Mesodermal cell (in vitro differentiated cells): ENCODE data around the gene PIK3R3. TPM values are rescaled to one million over a fixed set of nuclear protein-coding genes. Genes with fewer than 3 reads are reported as not detected.

Experiments used
- H3K27ac ChIP-seq: 2 replicates; pipeline ENCODE4 v1.7.0; 2013; ENCODE audit warnings: mild to moderate bottlenecking, low read depth, low read length, moderate library complexity; ENCODE audit not compliant: severe bottlenecking
- H3K36me3 ChIP-seq: 2 replicates; pipeline ENCODE4 v1.7.1; 2013; ENCODE audit warnings: mild to moderate bottlenecking, low read length, moderate library complexity; ENCODE audit not compliant: control insufficient read depth, insufficient read depth
- H3K4me1 ChIP-seq: one replicate; pipeline ENCODE4 v1.7.1; 2013; ENCODE audit warnings: mild to moderate bottlenecking, low read length; ENCODE audit not compliant: insufficient read depth, control insufficient read depth, poor library complexity, severe bottlenecking
- H3K4me3 ChIP-seq: 2 replicates; pipeline ENCODE4 v1.7.0; 2013; ENCODE audit warnings: low read length, control low read depth, mild to moderate bottlenecking; ENCODE audit not compliant: insufficient read depth, poor library complexity, severe bottlenecking; ENCODE audit errors: extremely low read depth
- H3K9me3 ChIP-seq: 2 replicates; pipeline ENCODE4 v1.7.1; 2013; ENCODE audit warnings: mild to moderate bottlenecking, low read length, moderate library complexity; ENCODE audit not compliant: control insufficient read depth
- WGBS, 2 experiments: methylation state at CpG; one replicate each; pipeline ENCODE4 v1.1.5; 2013; ENCODE audit warnings: missing lambda C conversion rate in 2 of 2; ENCODE audit not compliant: insufficient coverage in 2 of 2; 5-methylcytosine and 5-hydroxymethylcytosine counted together
- polyA plus RNA-seq, 2 experiments: library from polyadenylated mRNA; stranded (reverse); fragments of 50-300 nt; gene quantifications; one replicate each; pipeline ENCODE4 v1.2.3, GENCODE V29; 2013

The PIK3R3 gene
- 9.8 TPM for polyA plus RNA-seq (2013, experiment 1 of 2)
- polyA plus RNA-seq (2013, experiment 2 of 2) = 9.8 TPM

- Histone ChIP-seq H3K27ac (peak within 1 kb of the TSS; percentile 100), H3K9me3 (no peaks in the 10 kb centered on the region), H3K4me1 (peaks cover 5% of the 10 kb centered on the region), H3K4me3 (peak within 1 kb of the TSS; percentile 80), H3K36me3 (no peaks in the 10 kb centered on the region)
- WGBS, 2 experiments = 0% methylated on average over 30 to 54 of the region's 55 CpGs
Measured at GRCh38 chr1:46132529-46133180, at the start of gene PIK3R3. TSS of gene PIK3R3 (minus strand) at chr1:46132629. CDS start at chr1:46131952, 677 bp downstream.

GRCh38 chr1:46181343-46182260 lies 49.2 kb upstream of the PIK3R3 start:
- Histone ChIP-seq H3K4me3 (no peak overlapping the region), H3K4me1 (peaks cover 22% of the 10 kb centered on the region), H3K9me3 (no peaks in the 10 kb centered on the region), H3K27ac (no peak overlapping the region), H3K36me3 (no peaks in the 10 kb centered on the region)
- WGBS, 2 experiments = 92% methylated on average over 6 to 7 of the region's 10 CpGs

GRCh38 chr1:46180082-46180616 lies 47.7 kb upstream of the PIK3R3 start:
- no peak overlapping the region for H3K27ac ChIP-seq

GRCh38 chr1:46179138-46180081 lies 47.0 kb upstream of the PIK3R3 start:
- Histone ChIP-seq H3K36me3 (no peaks in the 10 kb centered on the region), H3K27ac (no peak overlapping the region), H3K4me1 (peaks cover 26% of the 10 kb centered on the region), H3K4me3 (no peak overlapping the region), H3K9me3 (no peaks in the 10 kb centered on the region)
- 15 to 28% methylated on average over 6 to 8 of the region's 10 CpGs for WGBS, 2 experiments

More at GRCh38 chr1:46180082-46180616, 47.7 kb upstream of the PIK3R3 start:
- 46 to 56% methylated on average over 7 to 8 of the region's 12 CpGs for WGBS, 2 experiments
- no peaks in the 10 kb centered on the region for H3K36me3 ChIP-seq
- no peak overlapping the region for H3K4me3 ChIP-seq
- peaks cover 22% of the 10 kb centered on the region for H3K4me1 ChIP-seq
- H3K9me3 ChIP-seq = no peaks in the 10 kb centered on the region

- Histone ChIP-seq H3K9me3 (no peaks in the 10 kb centered on the region), H3K27ac (peak within 1 kb of the TSS; percentile 3), H3K4me3 (no peak within 1 kb of the TSS), H3K36me3 (no peaks in the 10 kb centered on the region), H3K4me1 (peaks cover 20% of the 10 kb centered on the region)
- 91 to 95% methylated on average over 12 of the region's 13 CpGs for WGBS, 2 experiments
Measured at GRCh38 chr1:46176211-46176865, 43.9 kb upstream of the PIK3R3 start, which contains the start of gene P3R3URF. TSS of gene P3R3URF (minus strand) at chr1:46176488. CDS start at chr1:46176471, 17 bp downstream.

- H3K27ac ChIP-seq = peak overlapping the region; percentile 3
- no peaks in the 10 kb centered on the region for H3K36me3 ChIP-seq
- H3K4me3 ChIP-seq = no peak overlapping the region
- 78 to 93% methylated on average over 1 to 3 of the region's 3 CpGs for WGBS, 2 experiments
- peaks cover 20% of the 10 kb centered on the region for H3K4me1 ChIP-seq
- H3K9me3 ChIP-seq = no peaks in the 10 kb centered on the region
Measured at GRCh38 chr1:46175243-46175642, 42.8 kb upstream of the PIK3R3 start.

GRCh38 chr1:46174448-46175231 lies 42.2 kb upstream of the PIK3R3 start, which contains the start of gene TSPAN1:
TSS of gene TSPAN1 (plus strand) at chr1:46175087. CDS start at chr1:46181108, 6,021 bp downstream.
- peaks cover 20% of the 10 kb centered on the region for H3K4me1 ChIP-seq
- no peak within 1 kb of the TSS for H3K4me3 ChIP-seq
- no peaks in the 10 kb centered on the region for H3K36me3 ChIP-seq
- H3K27ac ChIP-seq = peak within 1 kb of the TSS; percentile 3
- H3K9me3 ChIP-seq = no peaks in the 10 kb centered on the region
- WGBS, 2 experiments = 79 to 90% methylated on average over 8 to 9 of the region's 11 CpGs

- no peaks in the 10 kb centered on the region for H3K36me3 ChIP-seq
- no peak overlapping the region for H3K27ac ChIP-seq
- no peak overlapping the region for H3K4me3 ChIP-seq
- no peaks in the 10 kb centered on the region for H3K9me3 ChIP-seq
- WGBS, 2 experiments = 80% methylated on average over 2 of the region's 4 CpGs; no CpG with 5 or more reads in 1 of the 2 experiments
- peaks cover 20% of the 10 kb centered on the region for H3K4me1 ChIP-seq
Measured at GRCh38 chr1:46173361-46173856, 41.0 kb upstream of the PIK3R3 start.

- Histone ChIP-seq H3K36me3 (no peaks in the 10 kb centered on the region), H3K4me3 (no peak overlapping the region), H3K9me3 (no peaks in the 10 kb centered on the region), H3K27ac (no peak overlapping the region), H3K4me1 (peaks cover 20% of the 10 kb centered on the region)
- WGBS, 2 experiments = 95 to 98% methylated on average over 3 to 4 of the region's 4 CpGs
Measured at GRCh38 chr1:46172321-46172720, 39.9 kb upstream of the PIK3R3 start.
